BJ (cell line): ENCODE measurements around the gene CRYGB. TPM values are rescaled to one million over a fixed set of nuclear protein-coding genes. Genes with fewer than 3 reads are reported as not detected.
"Not testable (repeated sequence)": the region's sequence is repeated elsewhere in the genome, so short reads cannot be mapped to it uniquely, and the experiment has no call there.

Experiments used
- CTCF ChIA-PET: fragments of 350-600 bp; formaldehyde crosslinking; extraction: SDS; loops from one replicate; lab custom pipeline; 2021; ENCODE audit warnings: antibody characterized with exemption, inconsistent platforms; lab: Yijun Ruan, JAX
- POLR2A ChIA-PET: fragments of 300-600 bp; sonication (Branson Sonifier 250); formaldehyde crosslinking; extraction: SDS; loops from one replicate; lab custom pipeline; 2021; ENCODE audit warnings: antibody characterized with exemption; lab: Charles Lee
- DNase-seq: peaks from one replicate; pipeline ENCODE4 v3.0.0-alpha.2; 2011; ENCODE audit warnings: low read depth
- H3K27me3 ChIP-seq: 2 replicates; pipeline ENCODE4 v1.6.0; 2011; ENCODE audit warnings: low read length; ENCODE audit not compliant: control insufficient read depth, insufficient read depth
- H3K36me3 ChIP-seq: 2 replicates; pipeline ENCODE4 v1.5.1; 2011; ENCODE audit warnings: low read length; ENCODE audit not compliant: control insufficient read depth, insufficient read depth
- H3K4me3 ChIP-seq: 2 replicates; pipeline ENCODE4 v1.5.1; 2011; ENCODE audit warnings: low read depth, mild to moderate bottlenecking, control low read depth, low read length
- CTCF ChIP-seq: IDR thresholded peaks from 2 replicates; pipeline ENCODE4 v1.5.1; 2011; ENCODE audit warnings: low read depth, mild to moderate bottlenecking, control low read depth, inconsistent platforms, low read length, moderate library complexity; ENCODE audit not compliant: insufficient read depth
- polyA plus RNA-seq: library from polyadenylated mRNA; depleted of rRNA; stranded (reverse); fragments of >200 nt; gene quantifications from 2 replicates; pipeline ENCODE4 v1.2.3, GENCODE V29; 2011

Gene CRYGB
- polyA plus RNA-seq, 1 experiment: not detected

DNA sequence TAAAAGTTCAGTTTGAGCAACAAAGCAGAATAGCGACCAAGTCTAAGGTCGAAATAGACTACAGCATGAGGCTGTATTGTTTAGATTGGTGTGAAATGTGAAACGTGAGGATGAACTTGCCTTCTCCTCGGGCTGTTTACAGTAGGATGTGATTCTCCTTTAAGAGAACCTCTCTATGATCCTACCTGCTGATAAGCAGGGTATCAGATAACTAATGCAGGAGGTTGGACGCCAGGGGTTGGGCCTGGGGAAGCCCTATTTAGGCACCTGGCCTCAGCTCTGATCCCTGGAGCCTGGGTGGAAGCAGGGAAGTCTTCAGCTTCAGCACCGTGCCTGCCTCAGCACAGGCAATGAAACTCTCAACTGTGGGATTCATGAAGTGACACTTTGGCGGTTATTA is 33.0 kb downstream of the CRYGB start:
- Histone ChIP-seq H3K4me3 (no peak overlapping the region), H3K36me3 (no peaks in the 10 kb centered on the region), H3K27me3 (peaks cover 10% of the 10 kb centered on the region)
- POLR2A ChIA-PET: no interaction called here
- CTCF ChIA-PET: interaction anchor here (1.2 kb wide), 1 partner anchor 12 kb away, joined by 4 read pairs; no protein-coding TSS in a partner anchor
- DNase-seq: no peak
- no peak for TF ChIP-seq CTCF

DNA sequence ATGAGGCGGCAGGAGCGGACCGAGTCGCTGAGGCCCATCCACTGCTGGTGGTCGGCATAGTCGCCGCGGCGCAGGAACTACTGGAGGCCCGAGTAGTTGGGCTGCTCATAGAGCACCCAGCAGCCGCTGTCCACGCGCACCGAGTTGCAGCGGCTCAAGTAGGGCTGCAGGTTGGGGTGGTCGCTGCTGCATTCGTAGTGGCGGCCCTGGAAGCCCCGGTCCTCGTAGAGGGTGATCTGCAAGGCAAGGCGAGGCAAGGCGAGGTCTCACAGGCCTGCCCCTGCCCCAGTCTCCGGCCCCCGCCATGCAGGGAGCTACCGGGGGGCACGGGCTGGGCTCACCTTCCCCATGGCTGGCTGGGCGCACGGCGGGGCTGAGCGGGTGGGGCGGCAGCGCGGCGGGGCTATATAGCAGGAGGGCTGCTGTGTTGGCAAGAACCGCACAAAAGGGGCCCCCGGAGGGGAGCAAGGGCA is 33.6 kb downstream of the CRYGB start:
- H3K4me3 ChIP-seq, DNase-seq, H3K27me3 ChIP-seq, CTCF ChIA-PET, H3K36me3 ChIP-seq: not testable (repeated sequence)
- POLR2A ChIA-PET: interaction anchor here (0.6 kb wide), 1 partner anchor 1183 kb away, joined by 3 read pairs; no protein-coding TSS in a partner anchor

- no peak for TF ChIP-seq CTCF
- CTCF ChIA-PET: no interaction called here
These were observed 42.3 kb downstream of the CRYGB start for GRCh38 chr2:208103616-208104015.

DNA sequence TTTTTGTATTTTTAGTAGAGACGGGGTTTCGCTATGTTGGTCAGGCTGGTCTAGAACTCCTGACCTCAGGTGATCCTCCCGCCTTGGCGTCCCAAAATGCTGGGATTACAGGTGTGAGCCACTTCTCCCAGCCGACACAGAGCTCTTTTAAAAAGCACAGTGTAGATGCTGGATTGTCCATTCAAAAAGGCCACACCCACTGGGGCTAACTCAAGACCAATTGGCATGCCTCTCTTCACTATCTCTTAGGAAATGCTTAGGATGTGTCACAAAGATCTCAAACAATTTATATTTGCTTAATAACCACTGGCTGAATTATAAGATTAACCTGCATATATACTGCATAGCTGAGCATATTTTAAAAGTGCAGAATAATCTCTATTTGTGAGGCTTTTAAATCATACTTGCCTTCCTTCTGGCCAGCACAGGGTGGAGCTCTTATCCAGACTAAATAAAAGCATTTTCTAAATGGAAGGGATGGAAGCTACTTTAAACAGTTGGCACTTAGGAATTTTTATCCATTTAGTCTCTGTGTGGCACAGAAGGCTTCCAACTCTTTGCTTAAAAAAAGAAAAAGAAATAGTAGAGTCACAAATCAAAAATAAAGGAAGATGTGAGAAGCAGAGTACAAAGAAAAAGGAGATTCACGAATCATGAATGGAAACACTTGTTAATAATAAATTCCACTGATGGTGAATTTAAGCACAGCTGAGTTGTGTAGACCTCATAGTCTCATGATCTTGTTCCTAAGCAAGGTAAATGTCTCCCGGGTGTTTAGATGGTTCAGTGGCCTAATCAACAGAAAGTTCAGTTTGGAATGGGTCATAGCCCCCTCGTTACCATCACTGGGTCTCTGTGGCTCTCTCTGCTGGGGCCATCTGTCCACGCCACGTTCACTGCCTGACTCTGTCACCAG is 44.0 kb downstream of the CRYGB start:
- H3K4me3 ChIP-seq: no peak overlapping the region
- no peaks in the 10 kb centered on the region for H3K36me3 ChIP-seq
- no peak for TF ChIP-seq CTCF
- peaks cover 2% of the 10 kb centered on the region; the same call in 1 of the 2 replicates for H3K27me3 ChIP-seq
- POLR2A ChIA-PET: no interaction called here
- no peak for DNase-seq
- CTCF ChIA-PET: no interaction called here

More at GRCh38 chr2:208103616-208104015, 42.3 kb downstream of the CRYGB start:
- H3K36me3 ChIP-seq: no peaks in the 10 kb centered on the region
- H3K27me3 ChIP-seq: peaks cover 2% of the 10 kb centered on the region; the same call in 1 of the 2 replicates
- no peak for DNase-seq
- H3K4me3 ChIP-seq: no peak overlapping the region
- POLR2A ChIA-PET: no interaction called here

- no peaks in the 10 kb centered on the region for H3K36me3 ChIP-seq
- ChIA-PET CTCF (no interaction called here), POLR2A (no interaction called here)
- no peak overlapping the region for H3K4me3 ChIP-seq
- no peak for DNase-seq
- TF ChIP-seq CTCF: no peak
- no peaks in the 10 kb centered on the region for H3K27me3 ChIP-seq
These were observed 46.1 kb downstream of the CRYGB start for GRCh38 chr2:208099682-208100470.

- H3K27me3 ChIP-seq, H3K4me3 ChIP-seq, POLR2A ChIA-PET, DNase-seq, H3K36me3 ChIP-seq, CTCF ChIA-PET: not testable (repeated sequence)
These were observed 47.3 kb downstream of the CRYGB start for GRCh38 chr2:208098701-208099100.
